Measurements from ENCODE around the gene MTMR12. TPM values are rescaled to one million over a fixed set of nuclear protein-coding genes. Genes with fewer than 3 reads are reported as not detected.

The MTMR12 gene
- total RNA-seq, 4 donors from 2014 or later: 13.8 to 27.5 (median 17.4) TPM

GRCh38 chr5:32261198-32261597 is 51.5 kb downstream of the MTMR12 start:
- no peak for DNase-seq
- Histone ChIP-seq H3K36me3 (peaks cover 0 to 96% (median 9%) of the 10 kb centered on the region in 3 donors), H3K27ac (peak overlapping the region in 3 of 4 donors; percentile 44 to 71 (median 47)), H3K9me3 (no peaks in the 10 kb centered on the region), H3K4me3 (no peak overlapping the region), H3K4me1 (peaks cover 0 to 48% (median 11%) of the 10 kb centered on the region in 3 donors), H3K27me3 (no peaks in the 10 kb centered on the region)
- WGBS, 2 donors: 43 to 58% methylated on average over 2 of the region's 2 CpGs
- intact Hi-C loops (cut with DNase I): no loop called here
- TF ChIP-seq CTCF (IDR thresholded peaks at IDR 0.05): no peak
- no peak for TF ChIP-seq POLR2A (IDR thresholded peaks at IDR 0.05)

- Histone ChIP-seq H3K4me1 (peaks cover 5 to 69% (median 23%) of the 10 kb centered on the region in 3 donors), H3K36me3 (peaks cover 0 to 86% (median 9%) of the 10 kb centered on the region in 3 donors), H3K9me3 (no peaks in the 10 kb centered on the region), H3K4me3 (no peak overlapping the region), H3K27me3 (no peaks in the 10 kb centered on the region), H3K27ac (peak overlapping the region in 2 of 4 donors; percentile 7 to 36)
- WGBS, 2 donors: 89% methylated on average over 1 of the region's 1 CpG; no CpG with 5 or more reads in 1 of the 2 donors
- DNase-seq: no peak
- TF ChIP-seq POLR2A (IDR thresholded peaks at IDR 0.05) (no peak), CTCF (IDR thresholded peaks at IDR 0.05) (no peak)
- intact Hi-C loops (cut with DNase I): no loop called here
Measured at GRCh38 chr5:32259033-32259432, 53.7 kb downstream of the MTMR12 start.

- TF ChIP-seq POLR2A (IDR thresholded peaks at IDR 0.05): no peak
- TF ChIP-seq CTCF (IDR thresholded peaks at IDR 0.05): no peak
- no peaks in the 10 kb centered on the region for H3K9me3 ChIP-seq
- peaks cover 0 to 86% (median 11%) of the 10 kb centered on the region in 3 donors for H3K36me3 ChIP-seq
- H3K4me3 ChIP-seq: no peak overlapping the region
- no peak overlapping the region for H3K27ac ChIP-seq
- 69 to 77% methylated on average over 3 of the region's 3 CpGs for WGBS, 2 donors
- H3K4me1 ChIP-seq: peaks cover 5 to 69% (median 23%) of the 10 kb centered on the region in 3 donors
- no peaks in the 10 kb centered on the region for H3K27me3 ChIP-seq
- intact Hi-C loops (cut with DNase I): no loop called here
- no peak for DNase-seq
Measured at GRCh38 chr5:32258424-32258823, 54.3 kb downstream of the MTMR12 start.

- Histone ChIP-seq H3K36me3 (peaks cover 0 to 70% (median 3%) of the 10 kb centered on the region in 3 donors), H3K4me1 (peaks cover 5 to 78% (median 15%) of the 10 kb centered on the region in 3 donors), H3K9me3 (no peaks in the 10 kb centered on the region), H3K27ac (peak overlapping the region; percentile 36 to 80 (median 60)), H3K4me3 (no peak overlapping the region), H3K27me3 (no peaks in the 10 kb centered on the region)
- no peak for TF ChIP-seq CTCF (IDR thresholded peaks at IDR 0.05)
- DNase-seq: no peak
- intact Hi-C loops (cut with DNase I): no loop called here
- WGBS, 2 donors: 34 to 40% methylated on average over 2 of the region's 2 CpGs
Measured at GRCh38 chr5:32255540-32255900, 57.2 kb downstream of the MTMR12 start.

GRCh38 chr5:32254881-32255539 is 57.7 kb downstream of the MTMR12 start:
- H3K9me3 ChIP-seq: no peaks in the 10 kb centered on the region
- peaks cover 5 to 78% (median 15%) of the 10 kb centered on the region in 3 donors for H3K4me1 ChIP-seq
- intact Hi-C loops (cut with DNase I): no loop called here
- TF ChIP-seq CTCF (IDR thresholded peaks at IDR 0.05): no peak
- no peak for TF ChIP-seq POLR2A (IDR thresholded peaks at IDR 0.05)
- H3K27me3 ChIP-seq: no peaks in the 10 kb centered on the region
- H3K27ac ChIP-seq: peak overlapping the region; percentile 36 to 80 (median 60)
- H3K4me3 ChIP-seq: no peak overlapping the region
- no peak for DNase-seq
- H3K36me3 ChIP-seq: peaks cover 0 to 70% (median 3%) of the 10 kb centered on the region in 3 donors
- 17 to 40% methylated on average over 5 of the region's 5 CpGs for WGBS, 2 donors
